NCI-H345 treated with DMSO at 0.1 percent for 48 hours (cell line): ENCODE measurements around the gene PRDX4.
"Not testable (repeated sequence)": the region's sequence is repeated elsewhere in the genome, so short reads cannot be mapped to it uniquely, and the experiment has no call there.

Experiments used
- DNase-seq: peaks from one replicate; lab custom pipeline; 2025; ENCODE audit not compliant: unreplicated experiment; lab: John Stamatoyannopoulos, UW

The PRDX4 gene

DNA sequence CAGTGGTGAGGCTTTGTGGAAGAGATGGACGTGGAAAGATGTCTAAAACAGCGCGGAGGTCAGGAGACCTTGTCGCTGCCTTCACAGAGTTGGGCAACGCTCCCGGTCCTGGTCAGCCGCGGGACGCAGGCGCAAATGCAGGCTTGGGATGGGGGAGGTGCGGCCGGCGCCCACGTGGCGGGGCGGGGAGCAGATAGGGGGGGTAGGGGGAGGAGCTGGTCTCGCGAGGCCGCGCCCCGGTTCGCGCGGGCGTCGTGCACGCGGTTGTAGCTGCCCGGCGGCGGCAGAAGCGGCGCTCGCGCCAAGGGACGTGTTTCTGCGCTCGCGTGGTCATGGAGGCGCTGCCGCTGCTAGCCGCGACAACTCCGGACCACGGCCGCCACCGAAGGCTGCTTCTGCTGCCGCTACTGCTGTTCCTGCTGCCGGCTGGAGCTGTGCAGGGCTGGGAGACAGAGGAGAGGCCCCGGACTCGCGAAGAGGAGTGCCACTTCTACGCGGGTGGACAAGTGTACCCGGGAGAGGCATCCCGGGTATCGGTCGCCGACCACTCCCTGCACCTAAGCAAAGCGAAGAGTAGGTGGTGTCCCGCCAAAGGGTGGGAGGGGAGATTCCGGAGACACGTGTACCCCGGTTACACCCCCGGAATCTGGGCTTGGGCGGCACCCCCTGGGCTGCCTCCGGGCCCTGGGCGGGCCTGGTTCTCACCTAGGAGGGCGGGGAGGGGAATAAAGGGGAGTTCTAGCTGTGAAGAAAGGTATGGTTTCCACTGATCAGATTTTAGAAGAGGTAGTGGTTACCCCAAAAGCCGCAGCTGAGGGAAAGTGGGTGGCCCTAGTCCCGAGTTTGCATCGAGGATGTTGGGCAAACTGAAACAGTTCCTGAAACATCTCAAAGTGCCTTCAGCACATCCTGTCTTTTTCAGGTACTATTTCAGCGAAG lies at the start of gene PRDX4:
Gene PRDX4 (plus strand): TSS at position 255 of the 939 bp plus-strand sequence. CDS start 78 bp downstream, at position 333.
- DNase-seq, result peak; percentile 50

DNA sequence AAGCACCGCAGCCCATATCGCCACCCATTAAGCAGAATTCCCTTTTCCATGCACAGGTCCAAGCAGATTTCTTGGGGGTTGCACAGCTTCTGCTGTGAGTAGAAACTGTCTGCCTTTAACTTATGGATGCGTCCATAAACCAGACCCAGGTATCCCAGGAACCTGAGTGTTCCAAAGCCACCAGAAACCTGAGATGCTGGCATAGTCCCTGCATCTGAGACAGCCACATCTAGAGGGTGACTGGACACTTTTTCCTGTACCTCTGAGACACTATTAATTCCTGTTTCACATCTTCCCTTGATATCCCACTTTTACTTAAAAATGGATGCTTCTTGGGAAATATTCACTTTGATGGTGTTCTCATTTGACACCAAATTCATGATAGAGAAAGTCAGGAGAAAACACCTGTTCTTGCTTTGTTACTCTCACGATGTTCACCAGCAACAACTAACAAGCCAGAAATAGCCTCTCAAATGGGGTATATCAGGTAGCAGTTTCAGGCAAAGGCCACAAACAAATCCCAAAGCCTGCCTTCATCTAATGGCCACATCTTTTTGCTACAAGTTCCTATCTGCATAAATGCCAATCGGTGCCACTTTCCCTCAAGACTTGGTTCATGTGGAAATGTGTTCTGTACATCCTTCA lies 45.5 kb upstream of the PRDX4 start:
- DNase-seq, result no peak

DNA sequence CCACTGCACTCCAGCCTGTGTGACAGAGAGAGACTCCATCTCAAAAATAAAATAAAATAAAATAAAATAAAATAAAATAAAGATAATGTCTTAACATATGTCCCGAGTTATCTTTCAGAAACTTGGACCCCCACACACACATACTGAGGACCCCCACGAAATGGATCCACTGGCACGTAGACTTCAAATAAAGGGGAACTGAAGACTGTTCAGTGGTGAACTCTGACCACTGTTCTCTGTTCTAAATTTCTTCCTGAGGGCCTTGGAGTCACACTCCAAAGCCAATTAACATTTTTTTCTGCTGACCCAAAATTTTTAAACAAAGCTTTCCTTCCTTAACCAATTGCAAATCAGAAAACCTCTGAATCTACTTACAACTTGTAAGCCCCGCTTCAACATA lies 43.5 kb upstream of the PRDX4 start:
- no peak for DNase-seq

DNA sequence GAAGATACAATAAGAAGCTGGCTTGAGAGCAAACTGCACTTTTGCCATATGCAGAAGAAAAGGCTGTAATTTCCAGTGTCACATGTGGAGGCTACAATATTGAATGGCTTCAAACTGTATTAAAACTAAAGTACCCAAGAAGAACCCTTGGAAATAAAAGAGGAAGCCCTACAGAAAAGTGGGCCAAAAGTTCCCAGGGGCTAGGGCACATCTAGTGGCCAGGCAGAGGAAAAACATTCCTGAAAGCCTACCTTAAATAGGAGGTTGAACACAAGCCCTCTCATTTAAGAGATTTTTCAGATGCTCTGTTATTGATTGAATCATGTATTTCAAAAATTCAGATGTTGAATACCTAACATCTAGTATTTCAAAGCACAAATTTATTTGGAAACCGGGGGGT lies 40.6 kb upstream of the PRDX4 start:
- no peak for DNase-seq

DNA sequence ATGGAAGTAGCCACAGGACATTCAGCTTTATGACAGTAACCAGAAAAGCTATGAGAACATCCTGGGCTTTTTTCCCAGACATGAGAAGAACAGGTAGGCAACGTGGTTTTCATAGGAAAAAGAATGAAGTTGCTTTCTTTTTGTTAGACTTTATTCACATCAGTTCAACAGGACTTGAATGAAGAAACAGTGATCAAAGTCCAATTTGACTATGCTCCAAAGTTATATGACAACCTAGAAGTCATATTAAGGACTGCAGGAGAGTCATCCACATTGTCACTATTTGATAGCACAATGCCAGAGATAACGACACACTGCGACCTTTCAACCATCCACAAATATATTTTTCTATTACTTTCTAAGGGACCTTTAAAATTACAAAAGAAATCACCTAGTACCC lies 39.2 kb upstream of the PRDX4 start:
- no peak for DNase-seq

DNA sequence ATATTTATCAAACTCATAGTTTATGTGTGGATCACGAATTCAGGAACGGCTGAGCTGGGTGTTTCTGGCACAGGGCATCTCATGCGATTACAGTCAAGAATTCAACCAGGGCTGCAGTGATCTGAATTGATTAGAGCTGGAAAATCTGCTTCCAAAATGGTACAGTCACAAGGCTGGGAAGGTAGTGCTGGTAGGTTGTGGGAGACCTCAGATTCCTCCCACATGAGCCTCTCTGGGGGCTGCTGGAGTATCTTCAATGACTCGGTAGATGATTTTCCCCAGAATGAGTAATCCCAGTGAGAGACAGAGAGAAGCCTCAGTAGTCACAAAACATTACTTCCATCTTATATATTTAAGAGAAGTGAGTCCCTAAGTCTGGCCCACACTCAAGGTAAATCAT lies 36.2 kb upstream of the PRDX4 start:
- DNase-seq, result no peak

DNA sequence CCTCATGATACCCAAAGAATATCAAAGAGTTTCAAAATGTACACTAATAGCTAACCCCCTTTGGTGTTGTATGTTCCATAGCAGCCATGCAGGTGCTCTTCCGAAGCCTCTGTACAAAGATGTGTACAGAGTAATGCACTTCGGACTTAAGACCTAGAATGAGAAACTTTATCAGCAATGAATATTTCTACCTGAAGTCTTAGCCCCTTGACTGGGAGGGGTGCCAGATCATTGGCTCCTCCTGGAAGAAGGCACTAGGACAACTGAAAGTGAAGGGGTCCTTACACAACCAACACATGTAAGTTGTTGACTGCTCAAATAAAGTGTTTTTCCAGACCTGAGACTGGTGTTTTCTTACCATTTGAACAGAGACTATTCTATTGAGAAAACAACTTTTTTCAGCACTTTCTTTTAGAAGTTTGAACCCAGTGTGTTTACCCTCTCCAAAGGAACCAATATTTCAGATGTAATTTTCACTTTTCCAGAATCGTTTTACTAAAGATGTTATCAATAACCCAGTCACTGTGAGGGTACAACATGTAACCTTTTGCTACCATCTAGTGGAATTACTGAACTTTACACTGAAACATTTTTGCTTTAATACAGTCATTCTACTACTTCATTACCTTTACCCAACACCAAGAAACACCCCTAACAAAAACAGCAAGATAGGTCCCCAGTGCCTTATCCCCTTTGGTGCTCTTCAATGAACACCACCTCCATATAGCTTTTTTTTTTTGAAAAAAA lies 33.3 kb upstream of the PRDX4 start:
- DNase-seq, result no peak

DNA sequence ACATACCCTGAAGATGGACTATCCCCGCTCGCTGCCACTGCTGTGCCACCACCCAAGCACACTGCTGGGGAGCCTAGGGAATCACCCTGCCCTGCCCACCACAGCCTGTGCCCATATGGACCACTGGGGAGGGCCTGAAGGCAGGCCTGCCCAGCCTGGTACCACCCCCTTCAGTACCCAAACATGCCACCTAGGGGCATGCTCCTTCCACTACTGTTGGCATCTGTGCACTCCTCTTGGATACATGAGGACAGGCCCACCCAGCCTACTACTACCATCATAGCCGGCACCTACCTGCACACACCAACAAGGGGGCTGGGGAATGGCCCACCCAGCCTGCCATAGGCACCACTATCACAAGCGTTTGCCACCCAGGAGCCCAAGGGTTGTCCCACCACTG lies 30.1 kb upstream of the PRDX4 start:
- DNase-seq, result no peak

DNA sequence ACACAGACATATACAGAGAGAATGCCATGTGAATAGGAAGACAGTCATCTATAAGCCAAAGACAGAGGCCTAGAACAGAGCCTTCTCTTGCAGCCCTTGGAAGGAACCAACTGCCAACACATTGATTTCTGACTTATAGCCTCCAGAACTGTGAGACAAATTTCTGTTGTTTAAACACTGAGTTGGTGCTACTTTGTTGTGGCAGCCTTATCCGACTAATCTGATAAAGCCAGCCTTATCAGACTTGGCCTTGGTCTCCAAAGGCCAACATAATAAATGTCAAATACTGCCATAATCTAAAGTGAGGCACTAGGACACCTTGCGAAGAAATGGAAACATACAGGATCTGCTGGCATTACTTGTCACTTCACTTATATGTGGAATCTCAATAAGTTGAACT lies 24.3 kb upstream of the PRDX4 start:
- DNase-seq, result no peak

DNA sequence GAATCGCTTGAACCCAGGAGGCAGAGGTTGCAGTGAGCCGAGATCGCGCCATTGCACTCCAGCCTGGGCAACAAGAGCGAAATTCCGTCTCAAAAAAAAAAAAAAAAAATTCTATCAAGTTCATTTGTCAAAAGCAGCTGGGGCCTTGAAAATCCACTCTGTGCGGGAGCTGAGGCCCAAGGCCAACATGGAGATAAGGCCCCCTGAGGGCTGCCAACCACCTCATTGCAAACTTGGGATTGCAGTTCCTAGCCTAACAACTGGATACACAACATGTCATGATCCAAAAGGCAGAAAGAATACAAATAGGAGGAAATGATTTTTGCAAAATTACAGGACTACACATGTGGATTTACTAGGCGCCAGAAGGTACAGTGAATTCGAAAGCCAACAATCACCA lies 22.5 kb upstream of the PRDX4 start:
- no peak for DNase-seq

DNA sequence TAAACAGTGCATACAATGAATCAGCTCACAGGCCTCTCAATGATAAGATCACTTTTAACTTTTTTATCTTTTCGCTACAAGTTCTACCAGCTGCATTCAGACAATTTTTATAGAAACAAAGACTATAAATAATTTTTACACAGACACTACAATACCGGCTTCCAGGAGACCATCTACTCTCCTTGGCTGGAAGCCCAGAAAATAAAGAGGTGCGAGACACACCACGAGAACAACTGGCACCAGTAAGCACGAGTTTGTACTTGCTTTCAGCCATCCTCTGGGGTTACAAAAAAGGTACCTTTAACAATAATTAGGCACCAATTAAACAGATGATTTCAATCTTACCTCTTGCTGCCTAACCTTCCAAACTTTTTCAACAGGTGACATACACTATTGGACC lies 11.2 kb upstream of the PRDX4 start:
- no peak for DNase-seq

DNA sequence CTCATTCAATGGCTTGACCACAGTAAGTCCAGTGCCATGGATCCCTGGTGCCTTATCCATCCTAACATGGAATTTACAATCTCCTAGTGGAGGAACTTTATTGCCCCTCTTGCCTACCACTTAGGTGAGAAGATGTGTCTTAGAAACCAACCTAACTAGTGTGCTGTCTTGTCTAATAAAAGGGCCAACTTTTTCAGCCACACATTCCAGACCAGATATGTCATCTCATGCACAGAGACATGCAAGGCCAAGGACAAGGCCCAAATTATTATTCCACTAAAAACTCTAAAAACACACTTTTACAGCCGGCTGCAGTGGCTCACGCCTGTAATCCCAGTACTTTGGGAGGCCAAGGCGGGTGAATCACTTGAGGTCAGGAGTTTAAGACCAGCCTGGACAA lies 10.6 kb upstream of the PRDX4 start:
- DNase-seq, result no peak

DNA sequence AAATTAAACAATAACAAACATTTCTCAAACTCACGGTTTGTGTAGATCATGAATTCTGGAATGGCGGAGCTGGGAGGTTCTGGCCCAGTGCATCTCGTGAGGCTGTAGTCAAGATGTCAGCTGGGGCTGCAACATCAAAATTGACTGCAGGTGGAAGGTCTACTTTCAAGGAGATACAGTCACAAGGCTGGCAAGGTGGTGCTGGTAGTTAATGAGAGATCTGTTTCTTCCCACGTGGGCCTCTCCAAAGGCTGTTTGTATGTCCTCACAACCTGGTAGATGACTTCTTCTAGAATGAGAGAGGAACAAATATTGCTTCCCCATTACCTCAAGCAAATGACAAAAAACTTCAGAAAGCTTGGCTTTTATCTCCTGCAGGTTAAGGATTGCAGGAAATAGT lies 8.0 kb upstream of the PRDX4 start:
- DNase-seq, result no peak

DNA sequence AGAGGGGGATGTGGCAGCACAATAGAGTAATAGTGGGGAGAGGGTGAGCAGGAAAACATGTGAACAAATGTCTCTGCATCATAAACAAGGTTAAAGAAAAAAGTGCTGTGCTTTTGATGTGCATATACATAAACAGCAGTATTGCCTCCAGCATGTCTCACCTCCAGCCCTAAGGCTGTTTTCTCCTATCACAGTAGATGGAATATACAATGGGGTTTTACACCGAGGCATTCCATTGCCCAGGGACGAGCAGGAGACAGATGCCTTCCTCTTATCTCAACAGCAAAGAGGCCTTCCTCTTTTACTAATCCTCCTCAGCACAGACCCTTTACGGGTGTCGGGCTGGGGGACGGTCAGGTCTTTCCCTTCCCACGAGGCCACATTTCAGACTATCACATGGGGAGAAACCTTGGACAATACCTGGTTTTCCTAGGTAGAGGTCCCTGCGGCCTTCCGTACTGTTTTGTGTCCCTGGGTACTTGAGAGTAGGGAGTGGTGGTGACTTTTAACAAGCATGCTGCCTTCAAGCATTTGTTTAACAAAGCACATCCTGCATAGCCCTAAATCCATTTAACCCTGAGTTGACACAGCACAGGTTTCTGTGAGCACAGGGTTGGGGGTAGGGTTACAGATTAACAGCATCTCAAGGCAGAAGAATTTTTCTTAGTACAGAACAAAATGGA lies 7.1 kb upstream of the PRDX4 start:
- not testable (repeated sequence) for DNase-seq

DNA sequence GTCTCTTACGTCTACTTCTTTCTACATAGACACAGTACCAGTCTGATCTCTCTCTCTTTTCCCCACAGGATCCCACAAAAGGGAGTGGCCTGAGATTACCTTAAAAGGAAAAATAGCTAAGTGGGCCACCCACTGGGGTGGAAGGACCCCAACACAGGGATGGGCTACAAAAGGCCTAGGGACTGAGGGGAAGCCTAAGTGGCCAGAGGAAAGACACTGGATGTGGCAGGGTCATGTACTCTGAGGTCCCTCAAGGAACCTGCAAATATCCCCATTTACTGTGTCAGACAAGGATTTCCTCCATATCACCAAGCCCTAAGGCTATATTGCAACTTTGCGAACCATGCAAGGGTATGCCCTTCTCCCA lies 6.5 kb upstream of the PRDX4 start:
- DNase-seq, result no peak

DNA sequence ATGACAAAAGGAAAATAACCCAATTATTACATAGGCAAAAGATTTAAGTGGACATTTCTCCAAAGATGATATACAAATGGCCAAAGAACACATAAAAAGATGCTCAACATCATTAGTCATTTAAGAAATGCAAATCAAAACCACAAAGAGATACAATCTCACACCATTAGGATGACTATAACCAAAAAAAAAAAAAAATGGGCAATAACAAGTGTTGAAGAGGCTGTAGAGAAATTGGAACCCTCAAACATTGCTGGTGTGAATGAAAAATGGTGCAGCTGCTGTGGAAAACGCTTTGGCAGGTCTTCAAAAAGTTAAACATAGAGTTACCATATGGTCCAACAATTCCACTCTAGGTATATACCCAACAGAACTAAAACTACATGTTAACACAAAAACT lies 5.6 kb upstream of the PRDX4 start:
- DNase-seq, result no peak

DNA sequence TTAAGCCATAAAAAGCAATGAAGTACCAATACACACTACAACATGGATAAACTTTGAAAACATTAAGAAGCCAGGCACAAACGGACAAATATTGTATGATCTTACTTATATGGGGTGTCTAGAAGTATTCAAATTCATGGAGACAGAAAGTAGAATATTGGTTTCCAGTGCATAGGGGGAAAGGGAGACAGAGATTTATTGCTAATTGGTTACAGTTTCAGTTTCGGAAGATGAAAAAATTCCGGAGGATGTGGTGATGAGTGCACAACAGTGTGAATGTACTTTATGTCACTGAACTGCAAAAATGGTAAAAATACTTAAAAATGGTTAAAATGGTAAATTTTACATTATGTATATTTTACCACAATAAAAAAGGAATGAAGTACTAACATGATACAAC lies 5.1 kb upstream of the PRDX4 start:
- no peak for DNase-seq

DNA sequence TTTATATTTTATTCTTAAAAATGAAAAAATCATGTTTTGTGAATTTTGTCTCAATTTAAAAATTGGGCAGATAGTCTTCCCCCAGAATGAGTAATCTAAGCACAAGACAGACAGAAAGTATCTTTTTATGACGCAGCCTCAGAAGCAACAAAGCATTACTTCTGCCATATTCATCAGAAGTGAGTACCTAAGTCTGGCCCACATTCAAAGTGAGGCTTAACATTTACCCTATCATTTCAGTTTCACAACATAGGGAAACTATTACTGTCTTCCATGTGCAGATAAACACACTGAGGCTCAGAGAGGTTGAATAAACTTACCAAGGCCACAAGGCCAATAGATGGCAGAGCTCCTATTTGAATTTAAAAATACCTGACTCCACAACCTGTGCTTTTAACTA lies 4.4 kb upstream of the PRDX4 start:
- DNase-seq, result no peak

DNA sequence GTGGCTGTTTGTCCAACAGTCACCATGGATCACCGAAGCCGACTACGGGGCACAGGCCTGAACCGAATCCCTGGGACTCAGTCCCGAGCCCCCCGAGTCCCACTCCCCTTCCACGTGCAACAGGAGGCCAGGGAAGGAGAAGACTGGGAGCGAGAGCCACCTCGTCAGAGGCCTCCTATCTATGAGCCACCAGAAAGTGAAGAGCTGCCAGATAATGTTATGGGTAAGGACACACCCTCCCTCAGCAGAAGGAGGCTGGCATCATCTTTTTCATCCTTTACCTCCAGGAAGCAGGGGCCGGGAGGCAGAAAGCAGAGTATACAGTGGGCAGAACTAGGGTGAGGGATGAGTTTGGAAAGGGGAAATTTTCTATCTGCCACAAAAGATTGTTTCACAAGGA lies 2.8 kb upstream of the PRDX4 start:
- no peak for DNase-seq

DNA sequence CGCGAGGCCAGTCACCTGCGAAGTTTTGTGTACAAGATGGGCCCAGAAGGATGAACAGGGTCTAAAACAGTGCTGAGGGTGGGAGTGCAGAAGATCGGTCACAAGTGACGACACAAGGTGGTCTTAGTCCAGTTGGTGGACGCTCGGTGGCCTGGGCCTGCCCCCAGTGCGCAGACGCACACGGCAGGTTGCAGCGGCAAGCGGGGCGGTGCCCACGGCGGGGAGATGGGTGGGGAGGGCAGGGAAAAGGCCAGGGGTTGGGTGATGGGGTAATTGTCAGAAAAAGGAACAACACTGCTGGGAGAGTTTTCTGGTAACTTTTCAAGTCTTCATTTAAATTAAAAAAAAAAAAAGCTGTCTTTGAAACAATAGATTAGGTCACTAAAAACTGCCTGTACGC lies 1.0 kb upstream of the PRDX4 start:
- DNase-seq, result no peak

DNA sequence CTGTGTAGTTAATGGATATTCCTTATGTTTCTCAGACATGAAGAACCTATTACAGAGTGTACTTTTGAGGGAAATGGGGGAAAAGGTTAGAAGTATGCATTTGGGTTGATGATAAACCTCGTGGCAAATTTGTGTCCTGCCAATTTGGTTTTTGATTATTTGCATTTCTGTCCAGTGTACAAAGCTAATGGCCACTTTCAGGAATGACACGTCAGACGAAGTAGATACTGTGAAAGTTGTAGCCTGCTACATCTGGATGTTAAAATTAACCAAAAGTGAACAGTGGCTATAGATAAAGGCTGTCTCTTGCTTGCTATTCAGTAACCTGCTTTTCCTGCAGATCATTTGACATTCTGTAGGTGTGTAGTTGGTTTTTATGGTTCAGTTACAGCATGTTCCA lies 1.0 kb downstream of the PRDX4 start:
- no peak for DNase-seq
